NCI-H1417 treated with DMSO at 0.1 percent for 48 hours (cell line): ENCODE measurements around the gene GLRA1.

Source experiments
- DNase-seq: peaks from one replicate; lab custom pipeline; 2025; lab: John Stamatoyannopoulos, UW

The GLRA1 gene

DNA sequence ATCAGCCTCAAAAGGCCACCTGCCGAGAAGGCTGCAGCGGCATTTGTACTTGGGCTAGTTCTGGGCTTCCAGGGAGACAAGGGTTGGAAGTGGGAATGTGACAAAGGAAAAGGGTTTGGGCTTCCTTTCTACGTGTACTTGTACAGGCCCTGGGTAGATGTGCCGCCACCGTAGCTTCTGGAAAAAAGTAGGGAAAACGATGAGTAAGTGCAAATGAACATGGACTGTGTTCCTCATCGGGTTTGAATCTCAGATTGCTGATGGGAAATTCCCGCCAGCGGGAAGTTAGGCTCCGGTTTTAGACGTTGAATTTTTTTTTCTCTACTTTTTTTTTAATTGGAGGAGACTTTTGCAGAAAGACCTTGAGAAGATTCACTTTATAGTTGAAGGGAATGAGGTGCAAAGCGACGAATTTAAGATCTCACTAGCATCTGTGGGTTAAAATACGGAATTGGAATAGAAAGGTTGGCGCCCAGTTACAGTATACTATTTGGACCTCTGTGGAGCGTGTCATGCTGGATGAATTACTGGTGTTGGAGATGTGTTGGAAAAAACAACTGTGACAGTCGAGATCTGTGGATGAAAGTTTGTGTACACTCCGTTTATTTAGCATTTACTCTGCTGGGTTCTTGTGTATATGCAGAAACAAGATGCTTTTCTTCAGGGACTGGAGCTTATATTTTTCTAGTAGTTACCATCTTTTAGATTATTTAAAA is 151.6 kb downstream of the GLRA1 start:
- no peak for DNase-seq
